ENCODE data around the gene COX19.

- no peak for TF ChIP-seq POLR2AphosphoS5 (IDR thresholded peaks at IDR 0.05)
- TF ChIP-seq CTCF (IDR thresholded peaks at IDR 0.05) = no peak
- TF ChIP-seq EP300 (IDR thresholded peaks at IDR 0.05) = no peak
Observed at GRCh38 chr7:978416-979091, 3.2 kb upstream of the COX19 start.
